ENCODE data around the gene KCNMB2. TPM values are rescaled to one million over a fixed set of nuclear protein-coding genes. Genes with fewer than 3 reads are reported as not detected.
"Not testable (repeated sequence)": the region's sequence is repeated elsewhere in the genome, so short reads cannot be mapped to it uniquely, and the experiment has no call there.

KCNMB2 gene
- total RNA-seq, 1 donor from 2014 or later, result not detected

DNA sequence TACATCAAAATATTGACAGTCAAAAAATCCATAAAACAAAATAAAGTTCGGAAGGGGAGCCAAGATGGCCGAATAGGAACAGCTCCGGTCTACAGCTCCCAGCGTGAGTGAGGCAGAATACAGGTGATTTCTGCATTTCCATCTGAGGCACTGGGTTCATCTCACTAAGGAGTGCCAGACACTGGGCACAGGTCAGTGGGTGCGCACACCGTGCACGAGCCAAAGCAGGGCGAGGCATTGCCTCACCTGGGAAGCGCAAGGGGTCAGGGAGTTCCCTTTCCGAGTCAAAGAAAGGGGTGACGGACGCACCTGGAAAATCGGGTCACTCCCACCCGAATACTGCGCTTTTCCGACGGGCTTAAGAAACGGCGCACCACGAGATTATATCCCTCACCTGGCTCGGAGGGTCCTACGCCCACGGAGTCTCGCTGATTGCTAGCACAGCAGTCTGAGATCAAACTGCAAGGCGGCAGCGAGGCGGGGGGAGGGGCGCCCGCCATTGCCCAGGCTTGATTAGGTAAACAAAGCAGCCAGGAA lies 323.7 kb downstream of the KCNMB2 start:
- not testable (repeated sequence) for DNase-seq (ENCODE audit: low read depth)

DNA sequence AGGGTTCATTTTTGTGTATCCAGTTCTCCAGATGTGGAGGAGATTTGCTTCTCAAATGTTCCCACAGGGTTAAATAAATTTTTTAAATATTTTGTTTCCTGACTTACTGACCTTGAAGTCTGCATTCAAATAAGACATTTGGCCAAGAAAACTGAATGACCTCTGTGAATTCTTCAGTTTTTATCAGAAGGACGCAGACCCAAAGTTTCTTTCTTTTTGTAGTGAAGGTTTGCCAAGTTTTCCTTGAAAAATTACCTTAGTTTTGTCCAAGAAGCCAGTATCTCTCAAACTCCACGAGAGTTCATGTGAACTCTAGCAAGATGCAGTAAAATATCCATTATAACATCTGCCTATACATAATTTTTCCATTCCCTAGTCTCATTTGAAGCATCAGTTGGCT lies 332.4 kb downstream of the KCNMB2 start:
- no peak for DNase-seq (ENCODE audit: low read depth)

GRCh38 chr3:178870085-178870484 lies 333.8 kb downstream of the KCNMB2 start:
- no peak for DNase-seq (ENCODE audit: low read depth)

GRCh38 chr3:178875157-178875556 lies 338.9 kb downstream of the KCNMB2 start:
- DNase-seq (ENCODE audit: low read depth), result no peak

DNA sequence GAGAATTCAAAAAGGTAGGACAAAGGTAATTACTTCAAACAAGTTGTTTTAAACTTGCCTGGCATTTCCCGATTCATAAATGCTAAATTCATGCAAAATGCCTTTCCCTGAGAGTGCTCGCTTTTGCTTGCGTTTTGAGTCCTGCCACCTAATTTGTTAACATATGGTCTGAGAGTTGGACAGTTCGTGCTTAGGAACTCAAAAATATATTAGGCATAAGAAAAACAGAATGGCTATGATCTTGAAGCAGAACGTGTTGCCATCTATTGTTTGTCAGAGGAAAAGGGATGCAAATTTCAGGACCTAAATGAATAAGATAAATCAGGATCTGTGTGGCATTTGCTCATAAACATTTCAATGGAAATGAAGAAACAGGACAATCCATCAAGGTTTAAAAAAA lies 339.6 kb downstream of the KCNMB2 start:
- no peak for DNase-seq (ENCODE audit: low read depth)

DNA sequence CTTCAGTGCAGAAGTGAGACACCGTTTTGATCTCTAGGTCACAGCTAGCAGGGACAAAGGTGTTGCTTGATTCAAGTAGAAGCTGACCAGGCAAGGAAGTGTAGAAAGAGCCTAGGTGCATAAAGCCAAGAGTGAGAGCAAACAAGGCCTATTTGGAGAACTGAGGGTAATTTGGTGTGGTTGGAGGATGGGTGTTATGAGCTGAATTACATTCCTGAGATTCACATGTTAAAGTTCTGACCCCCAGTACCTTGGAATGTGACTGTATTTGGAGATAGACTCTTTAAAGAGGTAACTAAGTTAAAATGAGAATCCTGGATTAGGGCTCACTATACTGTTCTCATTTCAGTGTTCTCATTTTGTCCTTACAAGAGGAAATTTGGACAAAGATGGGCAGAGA lies 344.0 kb downstream of the KCNMB2 start:
- no peak for DNase-seq (ENCODE audit: low read depth)

Data from renal cortical epithelial cell (primary cell).